Measurements from ENCODE around the gene SEMA5B. TPM values are rescaled to one million over a fixed set of nuclear protein-coding genes. Genes with fewer than 3 reads are reported as not detected.

SEMA5B gene
- polyA plus RNA-seq, 1 donor from 2014 or later = 7.0 TPM

GRCh38 chr3:123070510-123070909 lies 42.9 kb upstream of the SEMA5B start:
- H3K36me3 ChIP-seq (ENCODE audit: insufficient read depth, low read length) = no peaks in the 10 kb centered on the region
- peaks cover 17% of the 10 kb centered on the region for H3K27me3 ChIP-seq (ENCODE audit: insufficient read depth, low read depth, low read length)
- H3F3A ChIP-seq (ENCODE audit: insufficient read depth, low read length, poor library complexity, severe bottlenecking) = no peaks in the 10 kb centered on the region
- TF ChIP-seq EP300 (conservative IDR thresholded peaks at IDR 0.05; ENCODE audit: poor library complexity, severe bottlenecking) = no peak
- TF ChIP-seq EZH2 (IDR thresholded peaks at IDR 0.05; ENCODE audit: borderline replicate concordance, insufficient read depth, low read length, poor library complexity, severe bottlenecking) = no peak
- no peak for TF ChIP-seq SMC3 (conservative IDR thresholded peaks at IDR 0.05; ENCODE audit: poor library complexity)
- no peak for TF ChIP-seq MXI1 (conservative IDR thresholded peaks at IDR 0.05; ENCODE audit: poor library complexity, severe bottlenecking)
- TF ChIP-seq, protein P1, sequence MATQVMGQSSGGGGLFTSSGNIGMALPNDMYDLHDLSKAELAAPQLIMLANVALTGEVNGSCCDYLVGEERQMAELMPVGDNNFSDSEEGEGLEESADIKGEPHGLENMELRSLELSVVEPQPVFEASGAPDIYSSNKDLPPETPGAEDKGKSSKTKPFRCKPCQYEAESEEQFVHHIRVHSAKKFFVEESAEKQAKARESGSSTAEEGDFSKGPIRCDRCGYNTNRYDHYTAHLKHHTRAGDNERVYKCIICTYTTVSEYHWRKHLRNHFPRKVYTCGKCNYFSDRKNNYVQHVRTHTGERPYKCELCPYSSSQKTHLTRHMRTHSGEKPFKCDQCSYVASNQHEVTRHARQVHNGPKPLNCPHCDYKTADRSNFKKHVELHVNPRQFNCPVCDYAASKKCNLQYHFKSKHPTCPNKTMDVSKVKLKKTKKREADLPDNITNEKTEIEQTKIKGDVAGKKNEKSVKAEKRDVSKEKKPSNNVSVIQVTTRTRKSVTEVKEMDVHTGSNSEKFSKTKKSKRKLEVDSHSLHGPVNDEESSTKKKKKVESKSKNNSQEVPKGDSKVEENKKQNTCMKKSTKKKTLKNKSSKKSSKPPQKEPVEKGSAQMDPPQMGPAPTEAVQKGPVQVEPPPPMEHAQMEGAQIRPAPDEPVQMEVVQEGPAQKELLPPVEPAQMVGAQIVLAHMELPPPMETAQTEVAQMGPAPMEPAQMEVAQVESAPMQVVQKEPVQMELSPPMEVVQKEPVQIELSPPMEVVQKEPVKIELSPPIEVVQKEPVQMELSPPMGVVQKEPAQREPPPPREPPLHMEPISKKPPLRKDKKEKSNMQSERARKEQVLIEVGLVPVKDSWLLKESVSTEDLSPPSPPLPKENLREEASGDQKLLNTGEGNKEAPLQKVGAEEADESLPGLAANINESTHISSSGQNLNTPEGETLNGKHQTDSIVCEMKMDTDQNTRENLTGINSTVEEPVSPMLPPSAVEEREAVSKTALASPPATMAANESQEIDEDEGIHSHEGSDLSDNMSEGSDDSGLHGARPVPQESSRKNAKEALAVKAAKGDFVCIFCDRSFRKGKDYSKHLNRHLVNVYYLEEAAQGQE (IDR thresholded peaks at IDR 0.05; ENCODE audit: borderline replicate concordance) = no peak
- H4K20me1 ChIP-seq (ENCODE audit: insufficient read depth) = no peaks in the 10 kb centered on the region
- no peak overlapping the region for H3K4me2 ChIP-seq (ENCODE audit: low read length)
- no peak overlapping the region for H3K4me3 ChIP-seq (ENCODE audit: low read length)
- H2AFZ ChIP-seq (ENCODE audit: low read depth, low read length) = no peak overlapping the region
- no peaks in the 10 kb centered on the region for H3K9me2 ChIP-seq (ENCODE audit: insufficient read depth, low read length)
- H3K9me3 ChIP-seq (ENCODE audit: low read length) = no peaks in the 10 kb centered on the region
- no peak overlapping the region for H3K27ac ChIP-seq (ENCODE audit: low read length)
- H3K9ac ChIP-seq (ENCODE audit: low read length) = no peak overlapping the region
- no peaks in the 10 kb centered on the region for H3K79me2 ChIP-seq (replicated peaks; ENCODE audit: insufficient read depth, low read length)

- Histone ChIP-seq H3K27ac (ENCODE audit: low read length) (no peak overlapping the region), H3K9ac (ENCODE audit: low read length) (no peak overlapping the region), H3K9me3 (ENCODE audit: low read length) (no peaks in the 10 kb centered on the region), H2AFZ (ENCODE audit: low read depth, low read length) (no peak overlapping the region), H3K4me3 (ENCODE audit: low read length) (no peak overlapping the region), H3F3A (ENCODE audit: insufficient read depth, low read length, poor library complexity, severe bottlenecking) (no peaks in the 10 kb centered on the region), H3K4me2 (ENCODE audit: low read length) (no peak overlapping the region), H3K9me2 (ENCODE audit: insufficient read depth, low read length) (no peaks in the 10 kb centered on the region), H4K20me1 (ENCODE audit: insufficient read depth) (no peaks in the 10 kb centered on the region), H3K36me3 (ENCODE audit: insufficient read depth, low read length) (no peaks in the 10 kb centered on the region), H3K79me2 (replicated peaks; ENCODE audit: insufficient read depth, low read length) (no peaks in the 10 kb centered on the region), H3K27me3 (ENCODE audit: insufficient read depth, low read depth, low read length) (peaks cover 17% of the 10 kb centered on the region)
- TF ChIP-seq EZH2 (IDR thresholded peaks at IDR 0.05; ENCODE audit: borderline replicate concordance, insufficient read depth, low read length, poor library complexity, severe bottlenecking) = no peak
- TF ChIP-seq EP300 (conservative IDR thresholded peaks at IDR 0.05; ENCODE audit: poor library complexity, severe bottlenecking) = no peak
- no peak for TF ChIP-seq SMC3 (conservative IDR thresholded peaks at IDR 0.05; ENCODE audit: poor library complexity)
- no peak for TF ChIP-seq CTCF (IDR thresholded peaks at IDR 0.05; ENCODE audit: poor library complexity, severe bottlenecking)
- no peak for TF ChIP-seq TAF1 (IDR thresholded peaks at IDR 0.05; ENCODE audit: low read depth)
- no peak for TF ChIP-seq RAD21 (conservative IDR thresholded peaks at IDR 0.05)
- no peak for TF ChIP-seq POLR2AphosphoS5 (IDR thresholded peaks at IDR 0.05)
- TF ChIP-seq, protein P1 (IDR thresholded peaks at IDR 0.05; ENCODE audit: borderline replicate concordance) = no peak
- no peak for TF ChIP-seq MXI1 (conservative IDR thresholded peaks at IDR 0.05; ENCODE audit: poor library complexity, severe bottlenecking)
These were observed 41.2 kb upstream of the SEMA5B start for GRCh38 chr3:123068601-123069381.
